Chondrocyte (in vitro differentiated cells): ENCODE measurements around the gene XXYLT1. TPM values are rescaled to one million over a fixed set of nuclear protein-coding genes. Genes with fewer than 3 reads are reported as not detected.
A peak's percentile ranks its signal among the peaks of the same experiment; 100 is the strongest.

Source experiments
- DNase-seq: peaks from one replicate; pipeline ENCODE4 v3.0.0; 2021; ENCODE audit warnings: mixed read lengths, low spot score
- H3K27ac Mint-ChIP-seq: one replicate; pipeline ENCODE4 v1.8.0; 2021; ENCODE audit warnings: mild to moderate bottlenecking, moderate library complexity, mixed read lengths; ENCODE audit not compliant: unreplicated experiment
- H3K27me3 Mint-ChIP-seq: 2 replicates; pipeline ENCODE4 v1.8.0; 2021; ENCODE audit warnings: low read depth, mixed read lengths
- H3K36me3 Mint-ChIP-seq: 2 replicates; pipeline ENCODE4 v1.8.0; 2021; ENCODE audit warnings: low read depth, mixed read lengths
- H3K4me1 Mint-ChIP-seq: 2 replicates; pipeline ENCODE4 v1.8.0; 2021; ENCODE audit warnings: low read depth, mild to moderate bottlenecking, mixed read lengths
- H3K4me3 Mint-ChIP-seq: one replicate; pipeline ENCODE4 v1.8.0; 2021; ENCODE audit warnings: mild to moderate bottlenecking, moderate library complexity, mixed read lengths; ENCODE audit not compliant: unreplicated experiment
- H3K9me3 Mint-ChIP-seq: 2 replicates; pipeline ENCODE4 v1.8.0; 2021; ENCODE audit warnings: low read depth, mixed read lengths
- CTCF ChIP-seq: fragments of 200-600 bp; sonication (generic); IDR thresholded peaks from 2 replicates; pipeline ENCODE4 v1.5.0; 2021; ENCODE audit warnings: antibody characterized with exemption, mild to moderate bottlenecking, moderate library complexity
- total RNA-seq: library from RNA; stranded (reverse); gene quantifications from 3 replicates; pipeline ENCODE4 v1.2.1, GENCODE V29; 2021

Gene XXYLT1
- total RNA-seq, 1 donor from 2014 or later = 32.7 TPM

- H3K27ac Mint-ChIP-seq = no peak overlapping the region
- no peak for TF ChIP-seq CTCF
Observed at GRCh38 chr3:195060531-195061291, 210.2 kb downstream of the XXYLT1 start.

GRCh38 chr3:195060217-195060481 lies 210.8 kb downstream of the XXYLT1 start:
- H3K36me3 Mint-ChIP-seq = no peaks in the 10 kb centered on the region
- H3K27me3 Mint-ChIP-seq = peaks cover 12% of the 10 kb centered on the region
- no peak for TF ChIP-seq CTCF
- H3K9me3 Mint-ChIP-seq = no peaks in the 10 kb centered on the region
- H3K4me3 Mint-ChIP-seq = no peak overlapping the region
- no peak overlapping the region for H3K27ac Mint-ChIP-seq
- H3K4me1 Mint-ChIP-seq = no peaks in the 10 kb centered on the region
- DNase-seq = no peak

More at GRCh38 chr3:195060531-195061291, 210.2 kb downstream of the XXYLT1 start:
- Mint-ChIP-seq H3K4me3 (no peak overlapping the region), H3K27me3 (peaks cover 8% of the 10 kb centered on the region), H3K36me3 (no peaks in the 10 kb centered on the region), H3K9me3 (no peaks in the 10 kb centered on the region), H3K4me1 (no peaks in the 10 kb centered on the region)
- DNase-seq = peak; percentile 85

- DNase-seq = peak; percentile 74
- Mint-ChIP-seq H3K4me3 (no peak overlapping the region), H3K27me3 (peaks cover 16% of the 10 kb centered on the region), H3K36me3 (peaks cover 4% of the 10 kb centered on the region), H3K27ac (no peak overlapping the region), H3K9me3 (no peaks in the 10 kb centered on the region), H3K4me1 (no peaks in the 10 kb centered on the region)
- TF ChIP-seq CTCF = no peak
Observed at GRCh38 chr3:195059471-195060216, 211.3 kb downstream of the XXYLT1 start.

- Mint-ChIP-seq H3K4me1 (no peaks in the 10 kb centered on the region), H3K27ac (no peak overlapping the region), H3K4me3 (no peak overlapping the region), H3K36me3 (peaks cover 5% of the 10 kb centered on the region), H3K9me3 (no peaks in the 10 kb centered on the region), H3K27me3 (peaks cover 17% of the 10 kb centered on the region)
- peak; percentile 83 for DNase-seq
- TF ChIP-seq CTCF = no peak
Observed at GRCh38 chr3:195059006-195059350, 212.0 kb downstream of the XXYLT1 start.

GRCh38 chr3:195058336-195059005 lies 212.5 kb downstream of the XXYLT1 start:
- Mint-ChIP-seq H3K9me3 (no peaks in the 10 kb centered on the region), H3K4me3 (no peak overlapping the region), H3K36me3 (peaks cover 7% of the 10 kb centered on the region), H3K27me3 (peaks cover 17% of the 10 kb centered on the region), H3K4me1 (no peaks in the 10 kb centered on the region), H3K27ac (no peak overlapping the region)
- no peak for TF ChIP-seq CTCF
- DNase-seq = peak; percentile 82
